Measurements from ENCODE around the gene IL11RA. TPM values are rescaled to one million over a fixed set of nuclear protein-coding genes. Genes with fewer than 3 reads are reported as not detected.
A peak's percentile ranks its signal among the peaks of the same experiment; 100 is the strongest.

The IL11RA gene
- total and polyA plus RNA-seq, 9 of the 15 experiments (the other 6 are each of a cell fraction or from before 2014, with no cell fraction given): 0.11 to 5.8 (median 2.8) TPM

GRCh38 chr9:34665381-34666250 is 13.6 kb downstream of the IL11RA start:
- WGBS (ENCODE audit: insufficient coverage, low coverage, missing lambda C conversion rate): 2% methylated on average over 13 of the region's 55 CpGs
- ChIA-PET CTCF (ENCODE audit: low intra/inter-chr PET ratio) (interaction anchor here (1.0 to 1.1 kb wide), 2 partner anchors 18 to 19 kb away, joined by 3 read pairs; partner anchors contain the start of gene GALT), POLR2A (interaction anchor here (0.7 to 1.3 kb wide), 2 partner anchors 245 to 831 kb away, joined by 3 read pairs; no protein-coding TSS in a partner anchor)
- Histone ChIP-seq H3K27ac (ENCODE audit: extremely low read depth, low read depth, low read length) (peak overlapping the region; percentile 95), H3K36me3 (ENCODE audit: control insufficient read depth, insufficient read depth, low read length) (peaks cover 14% of the 10 kb centered on the region; the same call in 2 of the 3 replicates), H3K79me2 (ENCODE audit: control insufficient read depth, insufficient read depth, low read length) (peaks cover 28% of the 10 kb centered on the region), H2AFZ (ENCODE audit: low read depth, low read length) (peak overlapping the region; percentile 94), H3K9ac (ENCODE audit: insufficient read depth in 1 of 2, low read depth in 2 of 2, low read length in 2 of 2) (peak overlapping the region; percentile 87 to 96), H3K27me3 (ENCODE audit: control insufficient read depth in 2 of 2, insufficient read depth in 2 of 2, low read length in 2 of 2) (no peaks in the 10 kb centered on the region), H3K9me1 (ENCODE audit: control insufficient read depth, insufficient read depth, low read length) (peaks cover 2% of the 10 kb centered on the region), H4K20me1 (replicated peaks; ENCODE audit: control insufficient read depth, insufficient read depth, low read length) (0 out of 2 replicates have a peak, but pooled peaks cover 4% of the 10 kb centered on the region), H3K4me1 (replicated peaks in 1 of 2; ENCODE audit: control insufficient read depth in 2 of 2, insufficient read depth in 2 of 2, low read length in 2 of 2) (peaks cover 17 to 19% of the 10 kb centered on the region in 2 experiments), H3K4me2 (ENCODE audit: insufficient read depth, low read length) (peak overlapping the region; percentile 94), H3K4me3 (peak overlapping the region; percentile 75), H3K9me3 (replicated peaks; ENCODE audit: control insufficient read depth, insufficient read depth, low read depth, low read length) (no peaks in the 10 kb centered on the region)
- intact Hi-C loops (cut with micrococcal nuclease): no loop called here
- FAIRE-seq (peak; percentile 98), ATAC-seq (peak; percentile 88), DNase-seq (ENCODE audit: extremely low read depth in 1 of 4, low spot score in 3 of 4) (peak; percentile 91 to 95 (median 93))
- BruUV-seq (replicated peaks): TSS peak; percentile 72
- in situ Hi-C loops (cut with MboI): no loop called here
- TF ChIP-seq BRD4 (IDR thresholded peaks at IDR 0.05) (peak; percentile 42; the same call in 1 of the 2 replicates), ETV5 (CRISPR knock-in tag; IDR thresholded peaks at IDR 0.05; ENCODE audit: low read depth) (peak; percentile 53; the same call in 1 of the 2 replicates), AFF4 (CRISPR knock-in tag; IDR thresholded peaks at IDR 0.05) (peak; percentile 77; the same call in 1 of the 2 replicates), ELF4 (CRISPR knock-in tag; IDR thresholded peaks at IDR 0.05) (no peak), FOSL1 (tag; conservative IDR thresholded peaks at IDR 0.05) (peak; percentile 30), ZNF398 (CRISPR knock-in tag; IDR thresholded peaks at IDR 0.05) (no peak), RNF2 (IDR thresholded peaks at IDR 0.05) (peak; percentile 57; the same call in 1 of the 2 replicates), MXD1 (CRISPR knock-in tag; IDR thresholded peaks at IDR 0.05; ENCODE audit: borderline replicate concordance, poor library complexity, severe bottlenecking) (no peak), ELK1 (CRISPR knock-in tag; IDR thresholded peaks at IDR 0.05) (no peak), ZZZ3 (IDR thresholded peaks at IDR 0.05) (peak; percentile 59; the same call in 1 of the 2 replicates), SMC3 (conservative IDR thresholded peaks at IDR 0.05; ENCODE audit: insufficient read depth, low read depth, low read length) (no peak), KAT7 (CRISPR knock-in tag; IDR thresholded peaks at IDR 0.05; ENCODE audit: borderline replicate concordance) (peak; percentile 55; the same call in 1 of the 2 replicates), TCF3 (CRISPR knock-in tag; IDR thresholded peaks at IDR 0.05) (no peak)
